ENCODE measurements around the gene NPTN. TPM values are rescaled to one million over a fixed set of nuclear protein-coding genes. Genes with fewer than 3 reads are reported as not detected.
"Not testable (repeated sequence)": the region's sequence is repeated elsewhere in the genome, so short reads cannot be mapped to it uniquely, and the experiment has no call there.

NPTN gene
- total and polyA plus RNA-seq, 4 donors: 128 to 221 (median 171) TPM

DNA sequence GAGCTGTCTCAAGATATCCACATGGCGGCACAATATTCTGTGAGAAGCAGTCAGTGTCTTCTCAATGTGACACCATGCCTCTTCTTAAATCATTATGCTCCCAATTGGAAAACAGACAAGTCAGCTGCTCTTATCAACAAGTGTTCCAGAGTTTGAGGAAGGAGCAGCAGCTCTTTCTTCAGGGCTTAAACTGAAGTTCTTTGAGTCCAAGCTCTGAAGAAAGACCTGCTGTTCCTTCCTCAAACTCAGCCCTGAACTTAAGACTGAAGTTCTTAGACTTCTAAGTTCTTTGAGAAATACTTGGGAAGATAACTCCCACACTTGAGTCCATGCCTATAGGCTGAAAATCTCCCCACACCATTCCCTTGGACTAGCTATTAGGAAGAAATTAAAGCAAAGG, 43.4 kb downstream of the NPTN start:
- intact Hi-C loops (cut with DNase I): no loop called here
- H3K4me3 ChIP-seq (ENCODE audit: low read length in 2 of 2): no peak overlapping the region
- H3K36me3 ChIP-seq (ENCODE audit: control insufficient read depth in 1 of 2, insufficient read depth in 2 of 2, low read length in 1 of 2): peaks cover 9 to 16% of the 10 kb centered on the region in 2 donors
- H3K27me3 ChIP-seq (ENCODE audit: control insufficient read depth in 1 of 2, insufficient read depth in 2 of 2, low read length in 1 of 2): no peaks in the 10 kb centered on the region
- peaks cover 0 to 6% of the 10 kb centered on the region in 2 donors for H3K4me1 ChIP-seq (ENCODE audit: control insufficient read depth in 1 of 2, insufficient read depth in 2 of 2, low read length in 2 of 2)
- ATAC-seq (ENCODE audit: low FRiP score): no peak
- no peak for DNase-seq
- H3K27ac ChIP-seq (ENCODE audit: low read depth in 1 of 2, low read length in 2 of 2): no peak overlapping the region
- no peaks in the 10 kb centered on the region for H3K9me3 ChIP-seq (ENCODE audit: control insufficient read depth, low read length)
- 96 to 100% methylated on average over 1 of the region's 1 CpG for WGBS, 2 donors

DNA sequence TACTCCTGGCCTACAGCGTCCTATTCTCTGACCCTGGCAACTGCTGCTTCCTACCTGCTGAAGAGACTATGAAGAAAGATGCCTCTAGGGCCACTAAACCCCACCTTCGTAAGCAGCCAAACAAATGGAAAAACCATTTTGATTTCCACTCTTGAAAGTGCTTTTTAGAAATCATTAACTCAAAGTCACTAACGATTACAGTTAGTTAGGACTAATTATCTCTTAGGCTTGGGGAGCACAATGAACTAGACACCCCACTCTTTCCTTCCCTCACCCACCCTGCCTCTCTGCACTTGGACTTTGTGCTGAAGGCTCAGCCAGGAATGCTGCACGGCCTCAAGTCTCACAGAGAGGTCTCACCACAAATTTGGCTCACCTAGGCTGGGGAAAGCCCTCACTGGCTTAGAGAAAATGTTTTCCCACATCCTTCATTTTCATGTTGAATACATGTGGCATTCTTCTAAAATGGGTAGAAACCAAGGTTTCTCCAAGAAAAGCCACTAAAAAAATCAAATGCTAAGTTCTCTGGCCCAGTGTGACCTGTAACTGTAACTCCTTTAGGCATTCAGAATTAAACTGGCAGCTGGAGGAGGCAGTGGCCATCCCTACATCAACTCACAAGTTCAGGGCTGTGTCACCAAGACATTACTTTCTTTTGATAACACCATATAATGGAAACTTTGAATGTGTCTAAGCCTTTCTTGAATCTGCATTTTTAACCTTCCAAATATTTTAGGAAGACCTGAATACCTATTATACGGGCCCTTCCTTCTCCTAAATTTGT, 47.1 kb downstream of the NPTN start:
- Histone ChIP-seq H3K9me3 (ENCODE audit: control insufficient read depth, low read length) (no peaks in the 10 kb centered on the region), H3K4me3 (ENCODE audit: low read length in 2 of 2) (no peak overlapping the region), H3K36me3 (ENCODE audit: control insufficient read depth in 1 of 2, insufficient read depth in 2 of 2, low read length in 1 of 2) (peaks cover 18 to 22% of the 10 kb centered on the region in 2 donors), H3K4me1 (ENCODE audit: control insufficient read depth in 1 of 2, insufficient read depth in 2 of 2, low read length in 2 of 2) (no peaks in the 10 kb centered on the region), H3K27me3 (ENCODE audit: control insufficient read depth in 1 of 2, insufficient read depth in 2 of 2, low read length in 1 of 2) (no peaks in the 10 kb centered on the region), H3K27ac (ENCODE audit: low read depth in 1 of 2, low read length in 2 of 2) (no peak overlapping the region)
- WGBS, 2 donors: 81 to 82% methylated on average over 5 of the region's 5 CpGs
- ATAC-seq (ENCODE audit: low FRiP score): no peak
- DNase-seq: no peak
- intact Hi-C loops (cut with DNase I): no loop called here

DNA sequence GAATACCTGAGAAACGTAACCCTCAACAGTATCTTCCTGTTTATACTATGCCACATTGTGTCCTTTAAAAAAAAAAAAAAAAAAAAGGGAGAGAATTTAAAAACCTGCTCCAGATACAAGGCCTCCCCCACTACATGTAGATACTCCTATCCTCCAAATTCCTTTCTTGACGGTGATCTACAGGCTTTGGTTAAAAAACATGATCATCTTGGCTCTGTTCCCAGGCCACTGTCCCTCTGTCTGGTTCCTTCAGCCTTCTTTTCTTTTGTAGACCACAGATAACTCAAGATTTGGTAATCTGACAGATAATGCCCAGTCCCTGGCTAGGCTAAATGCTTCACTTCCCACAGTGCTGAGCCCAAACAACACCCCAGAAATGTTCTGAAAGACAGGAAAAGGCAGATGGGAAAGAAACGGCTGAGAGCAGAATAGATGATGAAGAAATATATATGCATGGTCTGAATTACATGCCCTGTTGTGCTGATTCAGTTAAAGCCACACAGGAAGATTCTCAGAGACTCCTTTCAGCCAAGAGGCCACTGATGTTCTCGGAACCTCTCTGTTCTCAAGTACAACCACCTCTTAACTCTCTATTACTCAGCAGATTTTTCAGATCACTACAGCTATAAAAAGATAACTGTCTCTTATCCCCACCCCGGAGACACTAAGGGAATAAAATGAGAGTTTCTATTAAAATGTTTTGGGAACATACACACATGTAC, 48.3 kb downstream of the NPTN start:
- intact Hi-C loops (cut with DNase I): no loop called here
- DNase-seq (no peak), ATAC-seq (ENCODE audit: low FRiP score) (no peak)
- H3K27ac ChIP-seq (ENCODE audit: low read depth in 1 of 2, low read length in 2 of 2): no peak overlapping the region
- H3K27me3 ChIP-seq (ENCODE audit: control insufficient read depth in 1 of 2, insufficient read depth in 2 of 2, low read length in 1 of 2): no peaks in the 10 kb centered on the region
- H3K4me3 ChIP-seq (ENCODE audit: low read length in 2 of 2): no peak overlapping the region
- H3K36me3 ChIP-seq (ENCODE audit: control insufficient read depth in 1 of 2, insufficient read depth in 2 of 2, low read length in 1 of 2): peaks cover 18 to 22% of the 10 kb centered on the region in 2 donors
- H3K9me3 ChIP-seq (ENCODE audit: control insufficient read depth, low read length): no peaks in the 10 kb centered on the region
- no peaks in the 10 kb centered on the region for H3K4me1 ChIP-seq (ENCODE audit: control insufficient read depth in 1 of 2, insufficient read depth in 2 of 2, low read length in 2 of 2)
- WGBS, 2 donors: 58 to 61% methylated on average over 5 of the region's 5 CpGs

DNA sequence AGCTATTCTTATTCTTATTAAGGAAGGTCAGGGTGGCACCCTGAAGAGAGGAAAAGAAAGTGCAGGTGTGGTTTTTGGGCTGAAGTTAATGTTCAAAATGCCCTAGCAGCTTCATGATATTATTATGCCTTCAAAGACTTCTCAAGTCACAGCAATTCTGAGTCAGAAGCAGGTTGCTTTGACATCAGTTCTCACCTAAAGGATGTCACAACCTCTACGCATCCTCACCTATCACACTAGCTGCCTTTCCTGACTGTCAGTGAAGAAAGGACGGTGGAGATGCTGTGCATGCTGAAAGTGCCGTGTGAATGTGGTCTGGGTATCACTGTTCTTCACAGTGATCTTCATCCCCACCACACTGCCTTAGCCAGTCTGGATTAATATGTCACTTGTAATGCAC, 49.6 kb downstream of the NPTN start:
- Histone ChIP-seq H3K27ac (ENCODE audit: low read depth in 1 of 2, low read length in 2 of 2) (peak overlapping the region in 1 of 2 donors; percentile 25), H3K27me3 (ENCODE audit: control insufficient read depth in 1 of 2, insufficient read depth in 2 of 2, low read length in 1 of 2) (no peaks in the 10 kb centered on the region), H3K4me3 (ENCODE audit: low read length in 2 of 2) (no peak overlapping the region), H3K36me3 (ENCODE audit: control insufficient read depth in 1 of 2, insufficient read depth in 2 of 2, low read length in 1 of 2) (peaks cover 20% of the 10 kb centered on the region in 2 donors), H3K4me1 (ENCODE audit: control insufficient read depth in 1 of 2, insufficient read depth in 2 of 2, low read length in 2 of 2) (no peaks in the 10 kb centered on the region), H3K9me3 (ENCODE audit: control insufficient read depth, low read length) (no peaks in the 10 kb centered on the region)
- ATAC-seq (ENCODE audit: low FRiP score): no peak
- 92% methylated on average over 3 of the region's 3 CpGs for WGBS, 2 donors
- no peak for DNase-seq
- intact Hi-C loops (cut with DNase I): no loop called here

DNA sequence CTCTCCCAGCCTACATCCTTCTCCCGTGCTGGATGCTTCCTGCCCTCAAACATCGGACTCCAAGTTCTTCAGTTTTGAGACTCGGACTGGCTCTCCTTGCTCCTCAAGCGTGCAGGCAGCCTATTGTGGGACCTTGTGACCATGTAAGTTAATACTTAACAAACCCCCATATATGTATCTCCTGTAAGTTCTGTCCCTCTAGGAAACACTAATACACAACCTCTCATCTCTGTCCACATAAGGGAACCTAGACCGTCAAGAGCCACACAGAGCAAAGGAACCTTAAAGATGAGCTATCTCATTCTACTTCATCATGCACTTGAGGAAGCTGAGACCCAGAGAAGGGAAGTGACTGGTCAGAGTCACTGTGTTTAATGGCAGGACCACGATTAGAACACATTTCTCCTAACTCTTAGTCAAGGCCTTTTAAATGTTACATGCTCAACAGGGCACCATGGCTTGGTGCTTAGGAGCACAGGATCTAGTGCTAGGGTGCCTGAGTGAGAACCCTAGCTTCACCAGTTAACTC, 50.3 kb downstream of the NPTN start:
- intact Hi-C loops (cut with DNase I): no loop called here
- H3K9me3 ChIP-seq (ENCODE audit: control insufficient read depth, low read length): no peaks in the 10 kb centered on the region
- no peak overlapping the region for H3K27ac ChIP-seq (ENCODE audit: low read depth in 1 of 2, low read length in 2 of 2)
- no peaks in the 10 kb centered on the region for H3K27me3 ChIP-seq (ENCODE audit: control insufficient read depth in 1 of 2, insufficient read depth in 2 of 2, low read length in 1 of 2)
- no peak for ATAC-seq (ENCODE audit: low FRiP score)
- H3K36me3 ChIP-seq (ENCODE audit: control insufficient read depth in 1 of 2, insufficient read depth in 2 of 2, low read length in 1 of 2): peaks cover 20% of the 10 kb centered on the region in 2 donors
- no peak overlapping the region for H3K4me3 ChIP-seq (ENCODE audit: low read length in 2 of 2)
- DNase-seq: no peak
- no peaks in the 10 kb centered on the region for H3K4me1 ChIP-seq (ENCODE audit: control insufficient read depth in 1 of 2, insufficient read depth in 2 of 2, low read length in 2 of 2)
- WGBS, 2 donors: 84 to 91% methylated on average over 6 of the region's 6 CpGs

DNA sequence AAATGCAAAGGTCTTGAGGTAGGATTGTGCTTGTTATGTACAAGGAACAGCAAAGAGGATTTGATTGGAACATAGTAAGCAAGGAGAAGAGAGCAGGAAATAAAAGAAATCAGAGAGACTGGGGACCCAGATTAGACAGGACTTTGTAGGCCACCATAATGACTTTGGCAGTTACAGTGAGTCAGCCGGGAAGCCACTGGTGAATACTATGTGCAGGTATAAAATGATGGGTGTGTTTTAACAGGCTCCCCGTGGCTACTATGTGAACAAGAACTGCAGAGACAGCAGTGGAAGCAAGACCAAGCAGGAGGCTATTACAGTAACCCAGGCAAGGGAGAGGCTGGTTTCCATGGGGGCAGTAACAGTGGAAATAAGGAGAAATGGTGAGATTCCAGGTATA, 55.2 kb downstream of the NPTN start:
- Histone ChIP-seq H3K36me3 (ENCODE audit: control insufficient read depth in 1 of 2, insufficient read depth in 2 of 2, low read length in 1 of 2) (peaks cover 9 to 10% of the 10 kb centered on the region in 2 donors), H3K4me1 (ENCODE audit: control insufficient read depth in 1 of 2, insufficient read depth in 2 of 2, low read length in 2 of 2) (no peaks in the 10 kb centered on the region), H3K27ac (ENCODE audit: low read depth in 1 of 2, low read length in 2 of 2) (no peak overlapping the region), H3K27me3 (ENCODE audit: control insufficient read depth in 1 of 2, insufficient read depth in 2 of 2, low read length in 1 of 2) (no peaks in the 10 kb centered on the region), H3K4me3 (ENCODE audit: low read length in 2 of 2) (no peak overlapping the region), H3K9me3 (ENCODE audit: control insufficient read depth, low read length) (no peaks in the 10 kb centered on the region)
- ATAC-seq (ENCODE audit: low FRiP score) (no peak), DNase-seq (no peak)
- WGBS, 2 donors: 86 to 88% methylated on average over 2 of the region's 2 CpGs
- intact Hi-C loops (cut with DNase I): no loop called here

DNA sequence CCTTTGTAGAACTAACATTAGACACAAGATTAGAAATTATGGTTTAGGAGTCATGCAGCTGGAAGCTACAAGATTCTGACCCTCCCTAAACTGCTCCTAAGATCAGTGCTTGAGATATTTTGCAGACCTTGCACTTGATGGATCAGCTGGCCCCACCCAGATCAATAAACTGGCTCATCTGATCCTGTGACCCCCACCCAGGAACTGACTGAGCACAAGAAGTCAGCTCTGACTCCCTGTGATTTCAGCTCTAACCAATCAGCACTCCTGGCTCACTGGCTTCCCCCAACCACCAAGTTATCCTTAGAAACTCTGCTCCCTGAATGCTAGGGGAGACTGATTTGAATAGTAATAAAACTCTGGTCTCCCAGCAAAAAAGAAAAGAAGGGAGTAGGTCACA, 55.6 kb downstream of the NPTN start:
- DNase-seq; H3K27ac ChIP-seq (ENCODE audit: low read depth in 1 of 2, low read length in 2 of 2); H3K27me3 ChIP-seq (ENCODE audit: control insufficient read depth in 1 of 2, insufficient read depth in 2 of 2, low read length in 1 of 2); H3K4me1 ChIP-seq (ENCODE audit: control insufficient read depth in 1 of 2, insufficient read depth in 2 of 2, low read length in 2 of 2); intact Hi-C loops (cut with DNase I); ATAC-seq (ENCODE audit: low FRiP score); H3K36me3 ChIP-seq (ENCODE audit: control insufficient read depth in 1 of 2, insufficient read depth in 2 of 2, low read length in 1 of 2); H3K4me3 ChIP-seq (ENCODE audit: low read length in 2 of 2); H3K9me3 ChIP-seq (ENCODE audit: control insufficient read depth, low read length): not testable (repeated sequence)

DNA sequence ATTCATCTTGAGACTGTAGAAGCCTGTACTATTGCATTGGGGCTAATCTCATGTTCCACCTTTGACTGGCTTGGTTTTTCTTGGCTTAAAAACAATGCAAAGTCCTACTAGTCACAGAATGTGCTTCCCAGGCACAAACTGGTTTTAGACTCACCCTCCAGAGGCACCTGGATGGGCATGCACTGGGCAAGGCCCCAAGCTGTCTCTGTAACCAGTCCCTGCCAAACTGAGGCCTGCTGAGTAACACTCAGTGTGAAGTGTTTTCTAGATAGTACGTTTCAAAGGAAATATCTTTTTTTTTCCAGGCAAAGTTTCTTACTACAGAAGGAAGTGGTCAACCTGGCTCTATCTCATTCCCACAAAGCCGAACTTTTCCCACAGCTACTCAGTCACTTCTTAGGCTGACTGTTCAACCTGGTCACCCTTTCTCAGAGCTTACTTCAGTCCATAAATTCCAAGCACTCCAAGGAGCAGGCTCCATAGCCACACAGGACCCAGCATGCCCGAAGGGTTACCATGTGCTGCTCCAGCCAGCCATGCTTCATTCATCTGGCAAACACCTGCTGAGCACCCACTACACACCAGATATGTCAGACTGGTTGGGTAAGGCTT, 57.4 kb downstream of the NPTN start:
- DNase-seq: no peak
- no peaks in the 10 kb centered on the region for H3K4me1 ChIP-seq (ENCODE audit: control insufficient read depth in 1 of 2, insufficient read depth in 2 of 2, low read length in 2 of 2)
- no peaks in the 10 kb centered on the region for H3K27me3 ChIP-seq (ENCODE audit: control insufficient read depth in 1 of 2, insufficient read depth in 2 of 2, low read length in 1 of 2)
- WGBS, 2 donors: 54 to 61% methylated on average over 3 of the region's 3 CpGs
- intact Hi-C loops (cut with DNase I): no loop called here
- H3K4me3 ChIP-seq (ENCODE audit: low read length in 2 of 2): no peak overlapping the region
- H3K36me3 ChIP-seq (ENCODE audit: control insufficient read depth in 1 of 2, insufficient read depth in 2 of 2, low read length in 1 of 2): peaks cover 7% of the 10 kb centered on the region in 2 donors
- H3K9me3 ChIP-seq (ENCODE audit: control insufficient read depth, low read length): no peaks in the 10 kb centered on the region
- ATAC-seq (ENCODE audit: low FRiP score): no peak
- no peak overlapping the region for H3K27ac ChIP-seq (ENCODE audit: low read depth in 1 of 2, low read length in 2 of 2)
